ENCODE measurements around the gene RSF1. TPM values are rescaled to one million over a fixed set of nuclear protein-coding genes. Genes with fewer than 3 reads are reported as not detected.

The RSF1 gene
- total and polyA plus RNA-seq, 8 donors = 4.9 to 230 (median 74.4) TPM

- Histone ChIP-seq H3K9me3 (no peaks in the 10 kb centered on the region), H3K27me3 (no peaks in the 10 kb centered on the region)
- intact Hi-C loops (cut with DNase I; ENCODE audit: low total_unique reads) = no loop called here
Measured at GRCh38 chr11:77806415-77806814, 14.1 kb downstream of the RSF1 start.

GRCh38 chr11:77801477-77801876, 19.0 kb downstream of the RSF1 start:
- H3K27me3 ChIP-seq = no peaks in the 10 kb centered on the region
- no peak for DNase-seq
- H3K27ac ChIP-seq = no peak overlapping the region
- TF ChIP-seq EP300 (IDR thresholded peaks at IDR 0.05) (no peak), POLR2A (IDR thresholded peaks at IDR 0.05) (no peak), POLR2AphosphoS5 (IDR thresholded peaks at IDR 0.05) (no peak), CTCF (IDR thresholded peaks at IDR 0.05) (no peak)
- peaks cover 0 to 59% (median 24%) of the 10 kb centered on the region in 4 donors for H3K4me1 ChIP-seq
- peaks cover 0 to 3% (median 0%) of the 10 kb centered on the region in 4 donors for H3K36me3 ChIP-seq
- WGBS, 5 donors = 71 to 86% (median 75%) methylated on average over 3 of the region's 3 CpGs
- intact Hi-C loops (cut with DNase I; ENCODE audit: low total_unique reads) = no loop called here
- H3K9me3 ChIP-seq = no peaks in the 10 kb centered on the region
- no peak overlapping the region for H3K4me3 ChIP-seq

More at GRCh38 chr11:77806415-77806814, 14.1 kb downstream of the RSF1 start:
- Histone ChIP-seq H3K4me3 (no peak overlapping the region), H3K27ac (no peak overlapping the region), H3K36me3 (peaks cover 3 to 15% (median 9%) of the 10 kb centered on the region in 4 donors), H3K4me1 (peaks cover 0 to 57% (median 25%) of the 10 kb centered on the region in 4 donors)
- TF ChIP-seq POLR2A (IDR thresholded peaks at IDR 0.05) (no peak), POLR2AphosphoS5 (IDR thresholded peaks at IDR 0.05) (no peak), EP300 (IDR thresholded peaks at IDR 0.05) (no peak), CTCF (IDR thresholded peaks at IDR 0.05) (no peak)
- DNase-seq = no peak

- no peak overlapping the region for H3K27ac ChIP-seq
- H3K27me3 ChIP-seq = no peaks in the 10 kb centered on the region
- DNase-seq = no peak
- H3K4me3 ChIP-seq = no peak overlapping the region
- no peaks in the 10 kb centered on the region for H3K9me3 ChIP-seq
- peaks cover 0 to 59% (median 19%) of the 10 kb centered on the region in 4 donors for H3K4me1 ChIP-seq
- no peak for TF ChIP-seq POLR2A (IDR thresholded peaks at IDR 0.05)
- no peak for TF ChIP-seq POLR2AphosphoS5 (IDR thresholded peaks at IDR 0.05)
- no peak for TF ChIP-seq CTCF (IDR thresholded peaks at IDR 0.05)
- TF ChIP-seq EP300 (IDR thresholded peaks at IDR 0.05) = no peak
- intact Hi-C loops (cut with DNase I; ENCODE audit: low total_unique reads) = no loop called here
- H3K36me3 ChIP-seq = peaks cover 0 to 3% (median 0%) of the 10 kb centered on the region in 4 donors
Measured at GRCh38 chr11:77800449-77800848, 20.1 kb downstream of the RSF1 start.

- no peak for DNase-seq
- Histone ChIP-seq H3K27ac (no peak overlapping the region), H3K36me3 (peaks cover 0 to 3% (median 0%) of the 10 kb centered on the region in 4 donors), H3K4me3 (no peak overlapping the region), H3K9me3 (no peaks in the 10 kb centered on the region), H3K4me1 (peaks cover 4 to 55% (median 19%) of the 10 kb centered on the region in 4 donors), H3K27me3 (no peaks in the 10 kb centered on the region)
- no peak for TF ChIP-seq EP300 (IDR thresholded peaks at IDR 0.05)
- intact Hi-C loops (cut with DNase I; ENCODE audit: low total_unique reads) = no loop called here
- WGBS, 5 donors = 69 to 80% (median 77%) methylated on average over 3 of the region's 3 CpGs
Measured at GRCh38 chr11:77799338-77799737, 21.2 kb downstream of the RSF1 start.

GRCh38 chr11:77793972-77794371, 26.6 kb downstream of the RSF1 start:
- DNase-seq = no peak
- intact Hi-C loops (cut with DNase I; ENCODE audit: low total_unique reads) = no loop called here
- no peak for TF ChIP-seq CTCF (IDR thresholded peaks at IDR 0.05)
- TF ChIP-seq EP300 (IDR thresholded peaks at IDR 0.05) = no peak
- TF ChIP-seq POLR2AphosphoS5 (IDR thresholded peaks at IDR 0.05) = no peak
- no peak for TF ChIP-seq POLR2A (IDR thresholded peaks at IDR 0.05)
- H3K27ac ChIP-seq = no peak overlapping the region
- no peaks in the 10 kb centered on the region for H3K27me3 ChIP-seq
- H3K4me3 ChIP-seq = no peak overlapping the region
- peaks cover 1 to 40% (median 10%) of the 10 kb centered on the region in 4 donors for H3K4me1 ChIP-seq
- H3K36me3 ChIP-seq = peaks cover 0 to 5% (median 2%) of the 10 kb centered on the region in 4 donors
- WGBS, 5 donors = 85 to 96% (median 94%) methylated on average over 2 of the region's 2 CpGs
- no peaks in the 10 kb centered on the region for H3K9me3 ChIP-seq

All from stomach (tissue), 9 donors.